ENCODE measurements around the gene HRG. TPM values are rescaled to one million over a fixed set of nuclear protein-coding genes. Genes with fewer than 3 reads are reported as not detected.

The HRG gene
- total and polyA plus RNA-seq, 2 donors (not counting 1 experiment from before 2014, with no cell fraction given), result not detected

GRCh38 chr3:186669378-186670084 lies 3.7 kb downstream of the HRG start:
- H3K4me1 ChIP-seq (ENCODE audit: control insufficient read depth in 2 of 2, insufficient read depth in 2 of 2, low read length in 2 of 2), result no peaks in the 10 kb centered on the region
- ChIA-PET POLR2A (no interaction called here), CTCF (no interaction called here)
- H3K27me3 ChIP-seq (replicated peaks in 1 of 4; ENCODE audit: control extremely low read depth in 1 of 4, control insufficient read depth in 3 of 4, insufficient read depth in 4 of 4, low read length in 3 of 4), result peaks cover 0 to 9% (median 5%) of the 10 kb centered on the region in 4 experiments
- H3K4me2 ChIP-seq (replicated peaks; ENCODE audit: low read depth, low read length, poor library complexity, severe bottlenecking), result no peak overlapping the region
- Mint-ChIP-seq H3K9me3 (ENCODE audit: insufficient read depth) (no peaks in the 10 kb centered on the region), H3K4me1 (no peaks in the 10 kb centered on the region), H3K4me3 (no peak overlapping the region), H3K27me3 (peaks cover 25% of the 10 kb centered on the region), H3K27ac (no peak overlapping the region)
- H3K36me3 ChIP-seq (replicated peaks in 1 of 2; ENCODE audit: control extremely low read depth in 1 of 2, control insufficient read depth in 1 of 2, extremely low read depth in 1 of 2, insufficient read depth in 2 of 2, low read length in 1 of 2), result no peaks in the 10 kb centered on the region
- TF ChIP-seq CTCF (IDR thresholded peaks at IDR 0.05) (no peak), EZH2 (IDR thresholded peaks at IDR 0.05; ENCODE audit: borderline replicate concordance, insufficient read depth, low read depth, low read length, poor library complexity, severe bottlenecking) (no peak)
- H3K79me2 ChIP-seq (ENCODE audit: control insufficient read depth, insufficient read depth, low read length), result no peaks in the 10 kb centered on the region
- H3K9me3 ChIP-seq (ENCODE audit: control extremely low read depth in 1 of 3, control insufficient read depth in 2 of 3, insufficient read depth in 1 of 3, low read length in 2 of 3), result no peaks in the 10 kb centered on the region
- no peak overlapping the region for H3K4me3 ChIP-seq (ENCODE audit: control extremely low read depth in 1 of 5, extremely low read depth in 1 of 5, insufficient read depth in 1 of 5, low read depth in 2 of 5, low read length in 4 of 5)
- no peak overlapping the region for H3K9ac ChIP-seq (ENCODE audit: low read length)
- WGBS (ENCODE audit: insufficient coverage), result 88% methylated on average over 1 of the region's 2 CpGs
- no peak overlapping the region for H3K27ac ChIP-seq (ENCODE audit: low read length in 2 of 2)
- intact Hi-C loops (cut with micrococcal nuclease), result no loop called here
- no peak for DNase-seq
- ATAC-seq (ENCODE audit: low read depth), result no peak
- H2AFZ ChIP-seq (ENCODE audit: insufficient read depth, low read depth, low read length, poor library complexity, severe bottlenecking), result no peak overlapping the region
- no peaks in the 10 kb centered on the region for H4K20me1 ChIP-seq (ENCODE audit: control insufficient read depth, insufficient read depth, low read length, poor library complexity, severe bottlenecking)

- Histone ChIP-seq H3K4me2 (replicated peaks; ENCODE audit: low read depth, low read length, poor library complexity, severe bottlenecking) (no peak overlapping the region), H3K79me2 (ENCODE audit: control insufficient read depth, insufficient read depth, low read length) (no peaks in the 10 kb centered on the region), H3K4me3 (ENCODE audit: control extremely low read depth in 1 of 5, extremely low read depth in 1 of 5, insufficient read depth in 1 of 5, low read depth in 2 of 5, low read length in 4 of 5) (no peak overlapping the region), H3K4me1 (ENCODE audit: control insufficient read depth in 2 of 2, insufficient read depth in 2 of 2, low read length in 2 of 2) (no peaks in the 10 kb centered on the region), H3K9ac (ENCODE audit: low read length) (no peak overlapping the region), H3K36me3 (replicated peaks in 1 of 2; ENCODE audit: control extremely low read depth in 1 of 2, control insufficient read depth in 1 of 2, extremely low read depth in 1 of 2, insufficient read depth in 2 of 2, low read length in 1 of 2) (no peaks in the 10 kb centered on the region), H4K20me1 (ENCODE audit: control insufficient read depth, insufficient read depth, low read length, poor library complexity, severe bottlenecking) (no peaks in the 10 kb centered on the region), H3K27me3 (replicated peaks in 1 of 4; ENCODE audit: control extremely low read depth in 1 of 4, control insufficient read depth in 3 of 4, insufficient read depth in 4 of 4, low read length in 3 of 4) (peaks cover 0 to 11% (median 5%) of the 10 kb centered on the region in 4 experiments), H3K27ac (ENCODE audit: low read length in 2 of 2) (no peak overlapping the region), H3K9me3 (ENCODE audit: control extremely low read depth in 1 of 3, control insufficient read depth in 2 of 3, insufficient read depth in 1 of 3, low read length in 2 of 3) (no peaks in the 10 kb centered on the region), H2AFZ (ENCODE audit: insufficient read depth, low read depth, low read length, poor library complexity, severe bottlenecking) (no peak overlapping the region)
- H3K4me1 Mint-ChIP-seq, result no peaks in the 10 kb centered on the region
- intact Hi-C loops (cut with micrococcal nuclease), result no loop called here
- TF ChIP-seq CTCF (IDR thresholded peaks at IDR 0.05) (no peak), EZH2 (IDR thresholded peaks at IDR 0.05; ENCODE audit: borderline replicate concordance, insufficient read depth, low read depth, low read length, poor library complexity, severe bottlenecking) (no peak)
- H3K9me3 Mint-ChIP-seq (ENCODE audit: insufficient read depth), result no peaks in the 10 kb centered on the region
- no peak for ATAC-seq (ENCODE audit: low read depth)
- no peak overlapping the region for H3K27ac Mint-ChIP-seq
- DNase-seq, result no peak
- POLR2A ChIA-PET, result no interaction called here
- H3K4me3 Mint-ChIP-seq, result no peak overlapping the region
- CTCF ChIA-PET, result interaction anchor here (0.6 kb wide), 1 partner anchor 13 kb away, joined by 3 read pairs; no protein-coding TSS in a partner anchor
- peaks cover 27% of the 10 kb centered on the region for H3K27me3 Mint-ChIP-seq
These were observed 4.3 kb downstream of the HRG start for GRCh38 chr3:186670155-186670554.
